HG03097 (cell line): ENCODE measurements around the gene TINCR.

ENCODE experiments used
- ATAC-seq: cut with Tn5 transposase; IDR thresholded peaks from one replicate; pipeline ENCODE4 v1.9.1; 2021; ENCODE audit not compliant: unreplicated experiment, low FRiP score

TINCR gene

DNA sequence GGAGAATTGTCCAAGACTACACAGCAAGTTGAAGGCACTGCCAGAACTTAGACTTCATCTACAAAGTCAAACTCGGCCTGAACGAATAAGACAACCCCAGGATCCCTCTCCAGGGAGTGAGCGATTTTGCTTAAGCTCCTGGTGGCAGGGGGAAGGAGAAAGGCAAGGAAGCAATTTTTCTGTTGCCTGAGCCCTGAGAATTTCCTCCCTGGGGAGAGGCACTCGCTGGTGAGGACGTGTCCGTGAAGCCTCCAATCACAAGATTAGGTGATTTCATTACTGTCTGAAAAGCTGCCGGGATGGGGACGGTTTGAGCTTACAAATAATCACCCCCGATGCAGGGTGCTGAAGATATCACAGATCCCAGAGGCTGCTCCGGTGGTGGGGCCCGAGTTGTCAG, 45.6 kb downstream of the TINCR start:
- ATAC-seq, result no peak

DNA sequence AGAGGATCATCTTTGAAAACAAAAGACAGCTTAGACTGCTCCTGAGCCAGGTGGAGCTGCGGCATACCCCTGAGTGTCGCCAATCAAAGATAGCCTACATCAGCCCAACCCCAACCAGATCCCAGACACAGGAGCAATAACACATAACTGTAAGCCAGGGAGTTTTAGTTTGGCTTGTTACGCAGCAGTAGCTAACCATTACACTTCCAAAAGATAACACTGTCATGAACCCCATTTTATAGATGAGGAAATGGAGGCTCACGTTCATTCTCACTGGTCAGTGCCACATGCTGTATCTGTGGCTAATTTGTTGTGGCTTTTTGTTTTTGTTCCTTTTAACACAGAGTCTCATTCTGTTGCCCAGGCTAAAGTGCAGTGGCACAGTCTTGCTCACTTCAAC, 47.3 kb downstream of the TINCR start:
- ATAC-seq, result no peak

DNA sequence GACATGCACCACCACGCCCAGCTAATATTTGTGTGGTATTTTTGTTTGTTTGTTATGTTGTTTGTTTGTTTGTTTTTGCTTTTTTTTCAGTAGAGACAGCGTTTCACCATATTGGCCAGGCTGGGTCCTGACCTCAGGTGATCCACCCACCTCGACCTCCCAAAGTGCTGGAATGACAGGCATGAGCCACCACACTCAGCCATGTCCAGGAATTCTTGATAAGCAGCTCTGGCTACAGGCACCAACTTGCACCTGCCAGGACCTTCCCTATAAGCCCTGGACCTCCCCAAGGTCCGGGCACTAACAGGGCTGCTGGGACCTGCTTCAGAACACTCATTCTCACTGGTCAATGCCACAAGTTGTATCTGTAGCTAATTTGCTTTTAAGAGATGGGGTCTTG, 48.7 kb downstream of the TINCR start:
- ATAC-seq, result no peak

DNA sequence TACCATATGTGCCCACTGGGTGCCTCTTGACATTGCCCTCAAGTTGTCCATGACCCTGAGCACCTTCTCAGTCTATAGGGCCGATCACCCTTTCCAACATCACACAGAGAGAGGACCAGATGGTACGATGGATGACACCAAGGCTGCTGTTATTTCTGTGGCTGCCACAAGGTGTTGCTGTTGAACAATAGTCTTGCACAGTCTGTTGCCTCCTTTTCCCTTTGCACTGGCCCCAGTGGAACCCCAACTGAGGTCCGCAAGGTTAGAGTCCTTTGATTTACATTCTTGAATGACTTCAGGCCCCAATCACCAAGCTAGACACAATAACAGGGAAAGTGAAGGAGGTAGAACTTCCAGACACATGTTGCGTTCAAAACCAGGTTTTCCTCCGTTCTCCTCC, 52.0 kb downstream of the TINCR start:
- no peak for ATAC-seq

DNA sequence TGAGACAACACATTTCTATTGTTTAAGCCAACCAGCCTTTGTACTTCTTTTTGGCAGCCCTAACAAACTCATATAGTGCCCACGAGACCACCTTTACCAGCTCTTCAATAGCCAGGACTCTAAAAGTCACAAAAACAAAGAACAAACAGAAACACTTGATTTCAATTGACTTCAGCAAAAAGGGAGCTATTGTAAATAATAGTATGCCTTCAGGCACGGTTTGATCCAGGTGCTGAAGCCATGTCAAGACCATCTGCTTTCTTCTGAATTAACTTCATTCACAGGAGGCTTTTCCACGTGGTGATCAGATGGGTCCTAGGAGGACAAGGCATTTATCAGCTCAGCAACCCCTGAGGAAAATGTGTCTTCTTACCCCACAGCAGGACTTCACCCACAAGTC, 53.8 kb downstream of the TINCR start:
- no peak for ATAC-seq

DNA sequence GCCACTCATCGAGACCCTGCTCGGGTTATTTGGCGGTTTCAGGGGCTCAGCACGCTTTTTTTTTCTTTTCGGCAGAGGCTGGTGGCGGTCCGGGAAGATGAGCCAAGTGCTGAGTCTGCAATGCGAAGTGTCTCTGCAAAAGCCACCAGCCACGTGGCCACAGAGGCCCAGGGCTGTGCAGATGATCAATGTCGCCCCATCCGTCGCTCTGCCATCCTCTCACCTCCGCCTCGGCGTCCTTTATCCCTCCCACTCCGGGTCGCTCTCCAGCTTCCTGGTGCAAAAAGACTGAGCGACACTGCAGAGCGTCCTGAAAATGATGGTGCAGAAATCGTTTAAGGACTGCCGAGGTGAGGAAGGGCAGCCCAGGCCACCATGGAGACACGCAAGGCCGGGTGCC, 55.0 kb downstream of the TINCR start:
- ATAC-seq, result no peak
